Measurements from ENCODE around the gene LRCH4. TPM values are rescaled to one million over a fixed set of nuclear protein-coding genes. Genes with fewer than 3 reads are reported as not detected.

The LRCH4 gene, protein sequence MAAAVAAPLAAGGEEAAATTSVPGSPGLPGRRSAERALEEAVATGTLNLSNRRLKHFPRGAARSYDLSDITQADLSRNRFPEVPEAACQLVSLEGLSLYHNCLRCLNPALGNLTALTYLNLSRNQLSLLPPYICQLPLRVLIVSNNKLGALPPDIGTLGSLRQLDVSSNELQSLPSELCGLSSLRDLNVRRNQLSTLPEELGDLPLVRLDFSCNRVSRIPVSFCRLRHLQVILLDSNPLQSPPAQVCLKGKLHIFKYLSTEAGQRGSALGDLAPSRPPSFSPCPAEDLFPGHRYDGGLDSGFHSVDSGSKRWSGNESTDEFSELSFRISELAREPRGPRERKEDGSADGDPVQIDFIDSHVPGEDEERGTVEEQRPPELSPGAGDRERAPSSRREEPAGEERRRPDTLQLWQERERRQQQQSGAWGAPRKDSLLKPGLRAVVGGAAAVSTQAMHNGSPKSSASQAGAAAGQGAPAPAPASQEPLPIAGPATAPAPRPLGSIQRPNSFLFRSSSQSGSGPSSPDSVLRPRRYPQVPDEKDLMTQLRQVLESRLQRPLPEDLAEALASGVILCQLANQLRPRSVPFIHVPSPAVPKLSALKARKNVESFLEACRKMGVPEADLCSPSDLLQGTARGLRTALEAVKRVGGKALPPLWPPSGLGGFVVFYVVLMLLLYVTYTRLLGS
- total RNA-seq (56.1 and 61.5 TPM in 2 replicates), polyA plus RNA-seq (32.1 and 40.6 TPM in 2 replicates), polyA minus RNA-seq (22.1 and 24.7 TPM in 2 replicates), Bru-seq, nascent RNA (percentile 70 among the genes with signal in this experiment), BruChase-seq, experiment 1, labeled RNA remaining after a 6-hour chase (percentile 91 among the genes with signal in this experiment), BruChase-seq, experiment 2, labeled RNA remaining after a 2-hour chase (percentile 78 among the genes with signal in this experiment)
- 11.4 and 16.9 TPM in 2 replicates for polyA plus RNA-seq (2011; cell fraction: cytosol; rRNA removed)
- 199 and 251 TPM in 2 replicates for polyA plus RNA-seq (2011; cell fraction: nucleus; rRNA removed)
- 23.4 and 23.7 TPM in 2 replicates for polyA plus RNA-seq (2012)
- polyA minus RNA-seq (2011; cell fraction: cytosol; rRNA and poly(A)+ RNA removed) = 21.6 TPM
- 53.2 and 73.3 TPM in 2 replicates for polyA minus RNA-seq (2011; cell fraction: nucleus; rRNA and poly(A)+ RNA removed)
- long read RNA-seq, transcript LRCH4-201 (18 exons, 2,552 nt) = major isoform, 37 of 90 reads
- long read RNA-seq, partial matches to known transcripts = 21 of 90 reads
- long read RNA-seq, other reads (novel, unspliced or antisense) = 31 of 90 reads

DNA sequence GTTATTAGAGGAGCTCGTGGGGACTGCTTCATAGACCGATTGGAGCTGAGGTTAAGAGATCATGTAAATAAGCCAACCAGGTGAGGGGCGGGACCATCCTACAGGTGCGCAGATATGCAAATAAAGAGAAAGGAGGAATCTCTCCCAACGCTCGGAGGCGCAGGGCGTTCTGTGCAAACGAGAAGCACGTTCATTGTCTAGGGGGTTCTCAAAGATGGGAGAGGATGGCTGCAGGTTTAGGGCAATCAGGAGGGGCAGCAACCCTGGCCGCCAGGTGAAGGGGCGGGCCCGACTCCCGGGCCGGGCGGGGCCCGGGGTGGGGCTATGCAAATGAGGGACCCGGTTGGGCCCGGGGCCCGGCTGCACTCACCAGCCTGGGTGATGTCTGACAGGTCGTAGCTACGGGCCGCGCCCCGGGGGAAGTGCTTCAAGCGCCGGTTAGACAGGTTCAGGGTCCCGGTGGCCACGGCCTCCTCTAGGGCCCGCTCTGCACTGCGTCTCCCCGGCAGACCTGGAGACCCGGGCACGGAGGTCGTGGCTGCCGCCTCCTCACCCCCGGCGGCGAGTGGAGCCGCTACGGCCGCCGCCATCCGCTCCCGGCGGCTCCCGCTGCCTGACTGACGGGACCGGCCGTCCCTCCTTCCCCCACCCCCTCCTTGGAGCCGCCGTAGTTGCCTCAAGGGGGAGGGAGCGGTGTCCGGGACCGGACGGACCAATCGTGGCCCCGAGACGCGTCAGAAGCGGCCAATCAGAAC lies at the start of gene LRCH4:
TSS of gene LRCH4 (minus strand) at position 619 of the 755 bp plus-strand sequence. CDS start at position 590, 29 bp downstream.
- peak within 1 kb of the TSS; percentile 86 to 95 (median 93) for H3K4me3 ChIP-seq (replicated peaks in 1 of 3; ENCODE audit: insufficient read depth in 1 of 3, low read depth in 1 of 3, low read length in 3 of 3)
- peak; percentile 92 for TF ChIP-seq POLR2AphosphoS5 (IDR thresholded peaks at IDR 0.05; ENCODE audit: insufficient read depth, low read depth, low read length)
- TF ChIP-seq FOS (IDR thresholded peaks at IDR 0.05; ENCODE audit: borderline replicate concordance, insufficient read depth, low read length) = no peak
- peak; percentile 94 for TF ChIP-seq POLR2A (IDR thresholded peaks at IDR 0.05; ENCODE audit: low read depth, low read length)
- H3K36me3 ChIP-seq (ENCODE audit: control insufficient read depth in 2 of 2, extremely low read depth in 1 of 2, insufficient read depth in 2 of 2, low read length in 2 of 2) = peaks cover 11 to 18% of the 10 kb centered on the region in 2 experiments
- FAIRE-seq (no peak), DNase-seq (ENCODE audit: low read depth, low spot score) (no peak)
- H4K20me1 ChIP-seq (replicated peaks; ENCODE audit: control insufficient read depth, extremely low read depth, insufficient read depth, low read length) = no peaks in the 10 kb centered on the region
- H3K4me2 ChIP-seq (ENCODE audit: insufficient read depth, low read length) = peak within 1 kb of the TSS; percentile 95
- peaks cover 32% of the 10 kb centered on the region for H3K4me1 ChIP-seq (ENCODE audit: control insufficient read depth, extremely low read depth, insufficient read depth, low read length)
- peaks cover 0 to 4% of the 10 kb centered on the region in 2 experiments for H3K27me3 ChIP-seq (ENCODE audit: control insufficient read depth in 2 of 2, insufficient read depth in 2 of 2, low read length in 2 of 2)
- peak within 1 kb of the TSS; percentile 65 for H3K27ac ChIP-seq (ENCODE audit: insufficient read depth, low read depth, low read length)
- TSS peak; percentile 44 for BruUV-seq (replicated peaks)
- no peaks in the 10 kb centered on the region for H3K9me1 ChIP-seq (replicated peaks; ENCODE audit: control insufficient read depth, extremely low read depth, insufficient read depth, low read length)
- H3K9ac ChIP-seq (replicated peaks; ENCODE audit: extremely low read depth, insufficient read depth, low read length) = peak within 1 kb of the TSS; percentile 92
- intact Hi-C loops (cut with micrococcal nuclease) = loop anchor here (1.0 to 10.0 kb wide), 8 partner anchors 19 to 279 kb away; partner anchors contain the start of genes AGFG2, GIGYF1, GNB2 and MOSPD3
- ChIA-PET POLR2A (interaction anchor here (0.6 to 3.6 kb wide), 22 partner anchors 8 to 304 kb away, joined by 3 to 28 read pairs (median 4); partner anchors contain the start of genes GNB2, MOSPD3, PCOLCE and POP7), CTCF (interaction anchor here (0.7 to 3.3 kb wide), 21 partner anchors 13 to 178 kb away, joined by 3 to 19 read pairs (median 4); partner anchors contain the start of genes GNB2, MOSPD3 and PCOLCE)
- peak within 1 kb of the TSS; percentile 86 for H2AFZ ChIP-seq (ENCODE audit: low read depth, low read length)
- dilution Hi-C loops (cut with MboI; ENCODE audit: extremely low pct_ligation_motif_present, low sequenced_read_pairs) = no loop called here
- peaks cover 29% of the 10 kb centered on the region for H3K79me2 ChIP-seq (ENCODE audit: control insufficient read depth, insufficient read depth, low read length)
- no peaks in the 10 kb centered on the region for H3K9me3 ChIP-seq (replicated peaks; ENCODE audit: control insufficient read depth, insufficient read depth, low read length)
